Sigmoid colon (tissue), 7 donors: ENCODE data around the gene SMIM20. TPM values are rescaled to one million over a fixed set of nuclear protein-coding genes. Genes with fewer than 3 reads are reported as not detected.

ENCODE experiments used
- DNase-seq: peaks from one replicate; pipeline ENCODE4 v3.0.0-alpha.2; 2019
- H3K27ac ChIP-seq, 4 donors: fragments of 200-600 bp; sonication (generic); one replicate each; pipeline ENCODE4 v1.5.1; 2016 to 2019; ENCODE audit warnings: mild to moderate bottlenecking in 1 of 4
- H3K27me3 ChIP-seq, 3 donors: fragments of 200-600 bp; sonication (generic); one replicate each; pipeline ENCODE4 v1.5.1; 2019; ENCODE audit warnings: mild to moderate bottlenecking in 1 of 3
- H3K36me3 ChIP-seq, 4 donors: fragments of 200-600 bp; sonication (generic); one replicate each; pipeline ENCODE4 v1.5.1; 2016 to 2019
- H3K4me1 ChIP-seq, 4 donors: fragments of 200-600 bp; sonication (generic); one replicate each; pipeline ENCODE4 v1.5.1; 2017 to 2019
- H3K4me3 ChIP-seq, 4 donors: fragments of 200-600 bp; sonication (generic); one replicate each; pipeline ENCODE4 v1.5.1; 2017 to 2019; ENCODE audit warnings: mild to moderate bottlenecking in 2 of 4, moderate library complexity in 1 of 4
- H3K9me3 ChIP-seq, 4 donors: fragments of 200-600 bp in 3 of 4; sonication (generic) in 3 of 4; one replicate each; pipeline versions ENCODE4 v1.5.1 to v1.6.1; 2013 to 2019
- CTCF ChIP-seq, 4 experiments: fragments of 450-650 bp in 3 of 4; fragments of 200-600 bp in 1 of 4; IDR thresholded peaks; one replicate each; pipeline ENCODE4 v1.5.1; 2016 to 2019; ENCODE audit warnings: antibody characterized with exemption in 4 of 4, mild to moderate bottlenecking in 3 of 4, moderate library complexity in 2 of 4
- EP300 ChIP-seq, 4 donors: sonication (generic); formaldehyde crosslinking; IDR thresholded peaks; one replicate each; pipeline ENCODE4 v1.6.1; 2017; ENCODE audit warnings: antibody characterized with exemption in 4 of 4
- POLR2A ChIP-seq, 2 donors: fragments of 450-650 bp; IDR thresholded peaks; one replicate each; pipeline ENCODE4 v1.6.1; 2016; ENCODE audit warnings: antibody characterized with exemption in 2 of 2, mild to moderate bottlenecking in 2 of 2, moderate library complexity in 2 of 2
- POLR2AphosphoS5 ChIP-seq, 4 donors: sonication (generic); formaldehyde crosslinking; IDR thresholded peaks; one replicate each; pipeline ENCODE4 v1.6.1; 2017; ENCODE audit warnings: antibody characterized with exemption in 4 of 4
- WGBS, 2 donors: extraction: QIAGEN DNeasy Blood & Tissue Kit; methylation state at CpG; one replicate each; pipeline ENCODE4 v1.1.7; 2013; 5-methylcytosine and 5-hydroxymethylcytosine counted together
- intact Hi-C: fragments of 100-400 bp; cut with DNase I; formaldehyde crosslinking; loops from one replicate; pipeline ENCODE4 v1.15.1; 2023
- polyA plus RNA-seq, 3 donors: library from polyadenylated mRNA; stranded (reverse); fragments of 200-250 nt; gene quantifications; one replicate each; pipeline ENCODE4 v1.2.3, GENCODE V29; 2013
- total RNA-seq, 4 donors: library from RNA; depleted of rRNA; stranded (reverse); fragments of >200 nt; gene quantifications; one replicate each; pipeline ENCODE4 v1.1.0, GENCODE V29; 2016
- donor health status: healthy with polysubstance abuse.
- donor health status: Bipolar disorder and iron deficiency.
- donor health status: healthy.

The SMIM20 gene
- total and polyA plus RNA-seq, 7 donors: 33.8 to 99.1 (median 45.4) TPM

- intact Hi-C loops: no loop called here
- 80 to 89% methylated on average over 6 of the region's 6 CpGs for WGBS, 2 donors
- no peak overlapping the region for H3K27ac ChIP-seq
- no peaks in the 10 kb centered on the region for H3K9me3 ChIP-seq
- no peak for DNase-seq
- no peaks in the 10 kb centered on the region for H3K27me3 ChIP-seq
- no peak overlapping the region for H3K4me3 ChIP-seq
- H3K36me3 ChIP-seq: no peaks in the 10 kb centered on the region
- no peaks in the 10 kb centered on the region for H3K4me1 ChIP-seq
- no peak for TF ChIP-seq CTCF (IDR thresholded peaks at IDR 0.05)
- TF ChIP-seq POLR2AphosphoS5 (IDR thresholded peaks at IDR 0.05): no peak
- TF ChIP-seq POLR2A (IDR thresholded peaks at IDR 0.05): no peak
- TF ChIP-seq EP300 (IDR thresholded peaks at IDR 0.05): no peak
These were observed 37.5 kb downstream of the SMIM20 start for GRCh38 chr4:25951390-25951952.

GRCh38 chr4:25953740-25954139 lies 39.7 kb downstream of the SMIM20 start:
- H3K4me3 ChIP-seq: no peak overlapping the region
- H3K36me3 ChIP-seq: no peaks in the 10 kb centered on the region
- no peaks in the 10 kb centered on the region for H3K4me1 ChIP-seq
- no peak for DNase-seq
- H3K27ac ChIP-seq: no peak overlapping the region
- intact Hi-C loops: no loop called here
- no peaks in the 10 kb centered on the region for H3K9me3 ChIP-seq
- H3K27me3 ChIP-seq: no peaks in the 10 kb centered on the region
- TF ChIP-seq POLR2AphosphoS5 (IDR thresholded peaks at IDR 0.05) (no peak), CTCF (IDR thresholded peaks at IDR 0.05) (no peak), POLR2A (IDR thresholded peaks at IDR 0.05) (no peak), EP300 (IDR thresholded peaks at IDR 0.05) (no peak)
- WGBS, 2 donors: 29 to 60% methylated on average over 5 of the region's 5 CpGs

- H3K9me3 ChIP-seq: no peaks in the 10 kb centered on the region
- no peak overlapping the region for H3K4me3 ChIP-seq
- no peaks in the 10 kb centered on the region for H3K27me3 ChIP-seq
- intact Hi-C loops: no loop called here
- TF ChIP-seq POLR2AphosphoS5 (IDR thresholded peaks at IDR 0.05) (no peak), CTCF (IDR thresholded peaks at IDR 0.05) (no peak), EP300 (IDR thresholded peaks at IDR 0.05) (no peak), POLR2A (IDR thresholded peaks at IDR 0.05) (no peak)
- no peak for DNase-seq
- H3K27ac ChIP-seq: no peak overlapping the region
- H3K36me3 ChIP-seq: no peaks in the 10 kb centered on the region
- no peaks in the 10 kb centered on the region for H3K4me1 ChIP-seq
- 81 to 88% methylated on average over 14 of the region's 14 CpGs for WGBS, 2 donors
These were observed 40.4 kb downstream of the SMIM20 start for GRCh38 chr4:25954293-25954904.

- TF ChIP-seq EP300 (IDR thresholded peaks at IDR 0.05) (no peak), POLR2A (IDR thresholded peaks at IDR 0.05) (no peak), CTCF (IDR thresholded peaks at IDR 0.05) (no peak), POLR2AphosphoS5 (IDR thresholded peaks at IDR 0.05) (no peak)
- Histone ChIP-seq H3K36me3 (no peaks in the 10 kb centered on the region), H3K4me3 (no peak overlapping the region), H3K27me3 (no peaks in the 10 kb centered on the region), H3K4me1 (no peaks in the 10 kb centered on the region), H3K27ac (no peak overlapping the region), H3K9me3 (no peaks in the 10 kb centered on the region)
- intact Hi-C loops: no loop called here
- DNase-seq: no peak
- WGBS, 2 donors: 71 to 85% methylated on average over 4 of the region's 4 CpGs
These were observed 41.7 kb downstream of the SMIM20 start for GRCh38 chr4:25955705-25956104.

GRCh38 chr4:25956260-25956659 lies 42.2 kb downstream of the SMIM20 start:
- WGBS, 2 donors: 89 to 92% methylated on average over 1 of the region's 1 CpG
- H3K36me3 ChIP-seq: no peaks in the 10 kb centered on the region

More at GRCh38 chr4:25956260-25956659, 42.2 kb downstream of the SMIM20 start:
- Histone ChIP-seq H3K27me3 (no peaks in the 10 kb centered on the region), H3K9me3 (no peaks in the 10 kb centered on the region), H3K4me1 (no peaks in the 10 kb centered on the region), H3K4me3 (no peak overlapping the region), H3K27ac (no peak overlapping the region)
- intact Hi-C loops: no loop called here
- no peak for TF ChIP-seq POLR2AphosphoS5 (IDR thresholded peaks at IDR 0.05)
- TF ChIP-seq CTCF (IDR thresholded peaks at IDR 0.05): no peak
- TF ChIP-seq POLR2A (IDR thresholded peaks at IDR 0.05): no peak
- no peak for TF ChIP-seq EP300 (IDR thresholded peaks at IDR 0.05)
- no peak for DNase-seq
